Uterus (tissue), 2 donors: ENCODE data around the gene ALS2CL.

Experiments
- POLR2A ChIP-seq, 2 donors: fragments of 450-650 bp; IDR thresholded peaks; one replicate each; pipeline ENCODE4 v1.6.1; 2016; ENCODE audit warnings: antibody characterized with exemption in 2 of 2, mild to moderate bottlenecking in 1 of 2, moderate library complexity in 1 of 2
- TF ChIP-seq, protein P1 (sequence below), 4 experiments: fragments of 200-600 bp in 2 of 4; fragments of 450-650 bp in 2 of 4; sonication (generic) in 2 of 4; IDR thresholded peaks; one replicate each; pipeline ENCODE4 v1.5.1; 2016 to 2019; ENCODE audit warnings: antibody characterized with exemption in 4 of 4, mild to moderate bottlenecking in 2 of 4, moderate library complexity in 1 of 4

DNA sequence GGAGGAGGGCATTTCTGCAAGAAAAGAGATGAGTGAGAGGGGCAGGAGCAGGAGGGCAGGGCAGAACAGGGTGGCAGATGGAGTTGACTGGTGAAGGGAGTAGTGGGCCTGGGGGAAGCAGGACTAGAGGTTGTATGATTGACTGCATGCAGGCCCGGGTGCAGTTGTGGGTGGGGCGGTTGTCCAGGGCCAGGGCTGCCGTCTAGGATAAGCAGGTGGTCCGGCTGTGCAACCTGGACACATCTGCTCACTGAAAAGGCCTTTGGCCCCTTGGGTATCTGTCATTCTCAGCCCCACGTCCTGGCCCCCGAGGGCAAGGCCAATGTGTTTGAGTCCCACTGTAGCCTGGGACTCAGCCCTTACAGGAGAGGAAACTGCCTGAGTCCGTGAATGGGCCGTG lies 25.4 kb downstream of the ALS2CL start:
- TF ChIP-seq, protein P1, sequence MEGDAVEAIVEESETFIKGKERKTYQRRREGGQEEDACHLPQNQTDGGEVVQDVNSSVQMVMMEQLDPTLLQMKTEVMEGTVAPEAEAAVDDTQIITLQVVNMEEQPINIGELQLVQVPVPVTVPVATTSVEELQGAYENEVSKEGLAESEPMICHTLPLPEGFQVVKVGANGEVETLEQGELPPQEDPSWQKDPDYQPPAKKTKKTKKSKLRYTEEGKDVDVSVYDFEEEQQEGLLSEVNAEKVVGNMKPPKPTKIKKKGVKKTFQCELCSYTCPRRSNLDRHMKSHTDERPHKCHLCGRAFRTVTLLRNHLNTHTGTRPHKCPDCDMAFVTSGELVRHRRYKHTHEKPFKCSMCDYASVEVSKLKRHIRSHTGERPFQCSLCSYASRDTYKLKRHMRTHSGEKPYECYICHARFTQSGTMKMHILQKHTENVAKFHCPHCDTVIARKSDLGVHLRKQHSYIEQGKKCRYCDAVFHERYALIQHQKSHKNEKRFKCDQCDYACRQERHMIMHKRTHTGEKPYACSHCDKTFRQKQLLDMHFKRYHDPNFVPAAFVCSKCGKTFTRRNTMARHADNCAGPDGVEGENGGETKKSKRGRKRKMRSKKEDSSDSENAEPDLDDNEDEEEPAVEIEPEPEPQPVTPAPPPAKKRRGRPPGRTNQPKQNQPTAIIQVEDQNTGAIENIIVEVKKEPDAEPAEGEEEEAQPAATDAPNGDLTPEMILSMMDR (IDR thresholded peaks at IDR 0.05) = no peak
- no peak for TF ChIP-seq POLR2A (IDR thresholded peaks at IDR 0.05)
